ENCODE results near the gene TMEM175.

- TF ChIP-seq POLR2A (IDR thresholded peaks at IDR 0.05; ENCODE audit: low read length) (no peak), GATA1 (IDR thresholded peaks at IDR 0.05; ENCODE audit: low read depth, low read length) (no peak)
Measured at GRCh38 chr4:884259-884658, 48.0 kb upstream of the TMEM175 start.
